Nucleus accumbens (tissue), 56 donors: ENCODE results near the gene TRIOBP.

ENCODE experiments used
- DNase-seq, 56 donors: peaks; one replicate each; lab custom pipeline; 2025; lab: John Stamatoyannopoulos, UW

Gene TRIOBP

GRCh38 chr22:37818409-37819104 lies 121.7 kb downstream of the TRIOBP start:
- peak in 24 of 56 donors; percentile 12 to 55 (median 22) for DNase-seq

DNA sequence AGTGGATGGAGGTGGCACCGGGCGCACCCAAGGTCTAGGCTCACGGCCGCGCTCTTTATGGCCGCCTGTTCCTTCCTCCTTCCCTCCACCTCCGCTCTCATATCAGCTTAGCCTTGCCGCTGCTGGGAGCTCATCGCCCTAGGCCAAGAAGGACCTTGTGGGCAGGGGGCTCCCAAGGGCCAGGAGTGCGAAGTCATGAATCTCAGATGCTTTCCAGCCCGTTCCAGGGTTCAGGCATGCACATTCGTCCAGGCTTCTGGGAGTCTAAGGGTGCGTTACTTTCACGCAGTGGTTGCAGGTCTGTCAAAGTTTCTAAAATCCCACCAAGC lies 122.2 kb downstream of the TRIOBP start:
- no peak for DNase-seq

DNA sequence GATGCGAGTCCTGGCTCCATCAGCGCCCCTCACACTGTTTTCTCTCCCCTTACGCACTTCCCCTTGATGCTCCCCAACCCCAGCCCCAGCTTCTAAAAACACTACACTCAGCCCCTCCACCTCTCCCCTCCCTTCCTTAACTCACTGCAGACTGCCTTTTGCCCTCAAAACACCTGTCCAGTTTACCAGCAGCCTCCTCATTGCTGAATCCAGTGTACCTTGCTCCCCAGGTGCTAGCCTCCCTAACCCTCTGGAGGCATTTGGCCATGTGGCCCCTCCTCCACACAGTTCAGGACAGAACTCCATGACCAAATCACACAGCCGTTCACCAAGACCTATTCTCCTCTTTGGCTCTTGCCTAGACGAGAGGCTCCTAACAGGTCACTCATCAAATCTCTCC lies 123.5 kb downstream of the TRIOBP start:
- no peak for DNase-seq

DNA sequence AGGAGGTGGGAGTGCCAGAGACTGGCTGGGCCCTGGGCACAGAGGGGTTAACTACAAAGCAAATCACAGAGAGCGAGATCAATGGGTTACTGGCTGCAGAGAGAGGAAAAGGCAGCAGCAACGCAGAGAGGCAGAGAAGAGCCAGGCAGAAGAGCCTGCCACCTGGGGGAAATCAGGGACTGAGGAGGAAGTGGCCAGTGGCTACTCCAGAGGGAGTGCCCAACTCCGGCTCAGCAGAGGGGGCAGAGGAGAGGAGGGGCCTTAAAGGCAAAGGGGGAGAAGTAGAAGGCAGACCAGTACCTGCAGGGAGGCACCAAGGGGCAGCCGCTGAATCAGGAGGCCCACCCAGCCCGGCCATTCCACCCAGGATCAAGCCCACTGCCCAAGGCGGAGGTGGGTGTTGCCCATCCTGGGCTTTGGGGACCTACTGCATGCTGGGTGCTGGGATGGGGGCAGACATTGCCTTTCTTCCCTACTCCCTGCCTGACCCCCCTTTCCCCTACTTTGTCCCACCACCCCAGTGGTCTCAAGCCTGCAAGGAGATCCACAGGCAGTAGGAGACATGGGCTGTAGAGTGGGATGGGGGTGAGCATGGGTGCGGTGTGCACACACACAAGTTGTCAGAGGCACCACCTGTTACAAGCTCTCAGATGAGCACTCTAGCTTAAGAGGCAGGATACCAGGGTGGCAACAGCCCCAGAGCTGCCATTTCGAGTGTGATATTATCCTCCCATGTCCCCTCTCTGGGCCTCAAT lies 125.4 kb downstream of the TRIOBP start:
- DNase-seq, result no peak

- DNase-seq, result no peak
Observed at GRCh38 chr22:37823134-37823985, 126.5 kb downstream of the TRIOBP start, which contains the start of gene GALR3. TSS of gene GALR3 (plus strand) at chr22:37823382. CDS start at chr22:37823407, 25 bp downstream.

DNA sequence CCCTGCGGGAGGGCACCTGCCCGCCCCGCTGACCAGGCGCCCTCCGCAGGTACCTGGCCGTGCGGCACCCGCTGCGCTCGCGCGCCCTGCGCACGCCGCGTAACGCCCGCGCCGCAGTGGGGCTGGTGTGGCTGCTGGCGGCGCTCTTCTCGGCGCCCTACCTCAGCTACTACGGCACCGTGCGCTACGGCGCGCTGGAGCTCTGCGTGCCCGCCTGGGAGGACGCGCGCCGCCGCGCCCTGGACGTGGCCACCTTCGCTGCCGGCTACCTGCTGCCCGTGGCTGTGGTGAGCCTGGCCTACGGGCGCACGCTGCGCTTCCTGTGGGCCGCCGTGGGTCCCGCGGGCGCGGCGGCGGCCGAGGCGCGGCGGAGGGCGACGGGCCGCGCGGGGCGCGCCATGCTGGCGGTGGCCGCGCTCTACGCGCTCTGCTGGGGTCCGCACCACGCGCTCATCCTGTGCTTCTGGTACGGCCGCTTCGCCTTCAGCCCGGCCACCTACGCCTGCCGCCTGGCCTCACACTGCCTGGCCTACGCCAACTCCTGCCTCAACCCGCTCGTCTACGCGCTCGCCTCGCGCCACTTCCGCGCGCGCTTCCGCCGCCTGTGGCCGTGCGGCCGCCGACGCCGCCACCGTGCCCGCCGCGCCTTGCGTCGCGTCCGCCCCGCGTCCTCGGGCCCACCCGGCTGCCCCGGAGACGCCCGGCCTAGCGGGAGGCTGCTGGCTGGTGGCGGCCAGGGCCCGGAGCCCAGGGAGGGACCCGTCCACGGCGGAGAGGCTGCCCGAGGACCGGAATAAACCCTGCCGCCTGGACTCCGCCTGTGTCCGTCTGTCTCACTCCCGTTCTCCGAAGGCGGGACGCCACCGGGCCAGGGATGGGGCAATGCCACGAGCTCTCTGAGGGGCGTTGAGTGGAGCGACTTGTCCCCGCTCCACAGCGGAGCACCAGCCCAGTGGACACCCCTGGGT lies 128.1 kb downstream of the TRIOBP start:
- DNase-seq, result peak in 2 of 56 donors; percentile 11 to 29
